Left colon (tissue), 2 donors: ENCODE results near the gene DYSF. TPM values are rescaled to one million over a fixed set of nuclear protein-coding genes. Genes with fewer than 3 reads are reported as not detected.

Experiments used
- ATAC-seq: fragments of 200-7000 bp; cut with Tn5 transposase; one replicate; pipeline ENCODE4 v1.9.1; 2020; ENCODE audit warnings: mild to moderate bottlenecking, moderate library complexity
- DNase-seq, 2 donors: peaks; one replicate each; pipeline ENCODE4 v3.0.0-alpha.2; 2020
- intact Hi-C, 2 donors: fragments of 100-400 bp; cut with DNase I in 1 of 2; cut with micrococcal nuclease in 1 of 2; formaldehyde crosslinking; loops; one replicate each; pipeline versions ENCODE4 v1.11.2 to v1.14.0; 2022; cut with DNase I, micrococcal nuclease
- total RNA-seq, 2 donors: library from RNA; stranded (reverse); fragmentation: NEBNext Ultra II Directional; extraction: Animal tissue kit (Norgen Biotek cat#: 25700); gene quantifications; one replicate each; pipeline ENCODE4 v1.2.1, GENCODE V29; 2021
- donor health status: DM: no; HTN: no; CAD: no.
- donor health status: DM: yes; HTN: yes; CAD: no.

DYSF gene
- total RNA-seq, 2 donors from 2014 or later = 2.4 to 5.0 TPM

DNA sequence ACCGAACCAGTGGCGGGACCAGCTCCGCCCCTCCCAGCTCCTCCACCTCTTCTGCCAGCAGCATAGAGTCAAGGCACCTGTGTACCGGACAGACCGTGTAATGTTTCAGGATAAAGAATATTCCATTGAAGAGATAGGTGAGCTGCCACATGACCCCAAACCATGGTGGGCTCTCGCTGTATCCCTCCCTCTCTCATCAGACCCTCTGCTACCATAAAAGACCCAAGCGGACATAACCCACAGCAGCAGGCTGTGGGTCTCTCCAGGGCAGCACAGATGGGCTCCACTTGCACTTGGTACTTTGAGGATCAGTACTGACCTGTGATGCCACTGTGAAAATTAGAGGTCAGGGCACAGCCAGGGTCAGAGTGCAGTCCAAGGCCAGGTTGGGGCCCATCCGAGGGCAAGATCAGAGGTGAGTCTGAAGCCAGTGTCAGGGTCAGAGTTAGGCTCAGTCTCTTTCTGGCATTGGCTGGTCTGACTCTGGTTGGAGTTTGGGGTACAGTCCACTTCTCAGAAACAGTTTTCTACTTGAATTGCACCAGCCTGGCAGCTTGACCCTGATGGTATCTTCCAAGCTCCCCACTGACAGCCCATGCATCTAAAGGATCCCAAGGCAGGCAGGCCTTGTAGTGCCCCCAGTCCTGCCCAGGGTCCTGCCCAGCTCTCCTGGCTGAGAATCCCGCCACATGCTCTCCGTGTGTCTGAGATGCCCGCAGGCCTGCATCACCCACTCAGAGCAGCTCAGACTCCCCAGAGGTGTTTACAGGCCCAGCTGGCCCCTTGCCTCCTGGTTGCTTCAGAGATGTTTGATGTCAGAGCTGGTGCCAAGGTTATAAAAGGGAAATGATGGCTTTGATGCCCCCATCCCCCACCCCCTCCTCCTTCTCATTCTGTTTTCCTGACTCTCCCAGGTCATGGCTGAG, 212.1 kb downstream of the DYSF start:
- DNase-seq = peak in 1 of 2 donors; percentile 60
- peak; percentile 16 for ATAC-seq
- intact Hi-C loops = no loop called here

DNA sequence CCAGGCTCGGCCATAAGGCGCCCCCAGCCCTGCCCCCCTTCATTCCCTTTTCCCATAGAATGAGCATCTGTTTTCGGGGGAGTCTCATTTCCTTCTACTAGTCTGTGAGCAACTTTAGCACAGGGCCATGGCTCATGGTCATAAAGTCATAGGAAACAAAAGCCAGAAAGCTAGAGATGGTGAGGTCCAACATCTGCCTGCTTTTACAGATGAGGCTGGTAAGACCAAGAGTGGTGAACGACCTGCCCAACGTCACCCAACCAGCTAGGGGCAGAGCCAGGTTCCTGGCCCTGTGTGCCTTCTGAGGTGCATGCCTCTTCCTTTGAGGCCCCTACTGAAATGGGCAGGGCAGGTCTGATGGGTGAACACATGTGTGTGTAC, 212.7 kb downstream of the DYSF start:
- DNase-seq = no peak
- ATAC-seq = no peak
- intact Hi-C loops = no loop called here

DNA sequence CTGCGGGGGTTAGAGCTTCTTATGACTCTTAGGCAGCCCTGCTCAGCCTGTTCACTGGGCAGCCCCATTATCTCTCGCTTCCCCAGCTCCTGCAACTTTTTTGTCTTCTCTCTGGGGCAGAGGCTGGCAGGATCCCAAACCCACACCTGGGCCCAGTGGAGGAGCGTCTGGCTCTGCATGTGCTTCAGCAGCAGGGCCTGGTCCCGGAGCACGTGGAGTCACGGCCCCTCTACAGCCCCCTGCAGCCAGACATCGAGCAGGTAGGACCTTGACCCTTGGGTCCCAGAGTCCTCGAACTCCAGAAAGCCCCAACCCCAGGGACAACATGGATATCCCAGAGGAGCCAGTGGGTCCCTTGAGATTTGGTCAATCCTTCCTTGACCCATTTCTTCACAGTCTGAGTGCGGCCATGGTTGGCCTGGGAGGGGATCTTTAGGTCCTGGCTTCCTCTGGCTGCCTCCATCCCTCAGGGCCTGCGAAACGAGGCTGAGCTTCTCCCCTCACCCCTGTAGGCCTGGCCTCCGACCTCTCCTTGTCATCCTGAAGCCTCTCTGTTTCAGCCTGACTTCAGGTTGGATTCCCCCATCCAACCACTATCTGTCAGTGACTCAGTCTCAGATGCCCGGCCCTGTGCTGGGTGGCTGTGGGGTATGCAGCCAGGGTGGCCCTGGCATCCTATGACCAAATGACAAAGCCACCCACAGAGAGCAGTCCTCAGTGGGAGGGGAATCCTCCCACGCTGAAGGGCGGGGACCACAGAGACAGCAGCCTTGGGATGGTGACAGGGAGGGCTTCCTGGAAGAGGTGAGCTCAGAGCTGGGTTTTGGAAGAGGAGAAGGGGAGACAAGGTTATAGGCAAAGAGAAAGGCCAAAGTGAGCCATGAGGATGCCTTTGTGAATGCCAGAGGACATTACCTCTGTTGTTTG, 214.2 kb downstream of the DYSF start:
- DNase-seq (no peak), ATAC-seq (no peak)
- intact Hi-C loops = no loop called here

DNA sequence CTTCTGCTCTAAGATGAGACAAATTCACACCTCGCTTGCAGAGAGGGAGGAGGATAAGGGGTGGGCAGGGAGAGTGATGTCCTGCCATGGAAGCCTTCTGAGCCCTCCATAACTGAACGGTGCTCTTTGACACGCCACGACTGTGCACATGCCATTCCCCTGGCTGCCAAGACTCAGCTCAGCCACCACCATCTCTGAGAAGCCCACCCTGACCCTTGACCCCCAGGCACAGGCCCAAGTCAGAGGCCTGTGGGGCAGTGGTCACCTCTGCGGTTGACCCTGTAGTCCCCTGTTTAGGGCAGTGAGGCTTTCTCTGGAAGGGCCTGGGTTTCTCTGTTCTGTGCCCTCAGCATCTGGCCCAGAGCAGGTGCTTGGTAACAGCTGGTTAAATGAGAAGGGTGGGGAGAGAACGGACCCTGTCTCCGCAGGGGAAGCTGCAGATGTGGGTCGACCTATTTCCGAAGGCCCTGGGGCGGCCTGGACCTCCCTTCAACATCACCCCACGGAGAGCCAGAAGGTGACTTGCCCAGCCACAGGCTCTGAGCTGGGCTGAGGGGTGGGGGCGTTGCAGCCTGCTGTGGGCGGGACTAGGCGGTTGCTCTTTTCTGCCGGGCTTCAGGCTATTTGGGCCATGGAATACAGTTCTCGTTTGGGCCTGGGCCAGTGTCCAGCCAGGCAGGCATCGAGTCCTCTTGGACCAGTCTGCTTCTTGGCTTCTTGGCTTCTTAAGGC, 215.1 kb downstream of the DYSF start:
- DNase-seq (no peak), ATAC-seq (no peak)
- intact Hi-C loops = no loop called here

DNA sequence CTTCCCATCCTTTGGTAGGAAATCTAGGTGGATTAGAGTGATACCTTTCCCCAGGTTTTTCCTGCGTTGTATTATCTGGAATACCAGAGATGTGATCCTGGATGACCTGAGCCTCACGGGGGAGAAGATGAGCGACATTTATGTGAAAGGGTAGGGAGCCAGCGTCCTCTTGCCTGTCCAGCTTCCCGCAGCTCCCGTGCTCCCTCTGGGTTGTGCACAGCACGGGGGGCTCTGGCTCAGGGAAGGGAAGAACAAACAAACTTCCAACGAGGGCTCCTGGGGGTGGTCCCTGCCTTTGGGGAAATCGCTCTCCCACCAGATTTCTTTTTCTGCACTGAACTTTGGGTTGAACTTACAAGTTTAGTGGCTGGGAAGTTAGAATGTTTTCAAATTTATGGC, 215.7 kb downstream of the DYSF start:
- DNase-seq (no peak), ATAC-seq (no peak)
- intact Hi-C loops = no loop called here

DNA sequence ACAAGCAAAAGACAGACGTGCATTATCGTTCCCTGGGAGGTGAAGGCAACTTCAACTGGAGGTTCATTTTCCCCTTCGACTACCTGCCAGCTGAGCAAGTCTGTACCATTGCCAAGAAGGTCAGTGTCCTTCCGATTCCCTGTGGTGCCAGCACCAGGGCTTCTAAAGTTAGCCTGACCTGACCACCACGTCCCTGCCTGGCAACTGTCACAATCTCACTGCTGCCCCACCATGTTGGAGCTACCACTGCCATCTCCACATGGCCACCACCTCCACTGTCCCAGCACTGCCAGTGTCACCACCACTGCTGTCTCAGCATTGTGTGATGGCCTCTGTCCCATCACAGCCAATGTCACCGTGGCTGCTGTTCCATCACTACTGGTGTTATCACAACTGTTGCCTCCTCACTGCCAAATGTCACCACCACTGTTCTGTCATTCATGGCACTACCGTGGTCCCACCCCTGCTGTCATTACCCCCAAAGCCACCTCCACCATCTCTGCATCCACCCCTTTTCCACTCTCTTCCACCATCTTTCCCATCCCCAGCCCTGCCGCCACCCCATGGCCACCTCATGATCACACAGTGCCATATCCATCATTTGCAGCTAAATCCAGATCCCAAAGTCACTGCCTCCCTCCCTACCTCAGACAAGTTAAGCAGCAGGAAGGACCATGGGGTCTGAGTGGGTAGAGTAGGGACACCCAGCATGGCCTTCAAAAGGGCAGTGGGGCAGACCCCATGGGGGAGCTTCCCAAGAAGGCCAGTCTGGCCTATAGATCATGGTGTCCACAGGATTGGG, 216.5 kb downstream of the DYSF start:
- ATAC-seq (no peak), DNase-seq (no peak)
- intact Hi-C loops = no loop called here

DNA sequence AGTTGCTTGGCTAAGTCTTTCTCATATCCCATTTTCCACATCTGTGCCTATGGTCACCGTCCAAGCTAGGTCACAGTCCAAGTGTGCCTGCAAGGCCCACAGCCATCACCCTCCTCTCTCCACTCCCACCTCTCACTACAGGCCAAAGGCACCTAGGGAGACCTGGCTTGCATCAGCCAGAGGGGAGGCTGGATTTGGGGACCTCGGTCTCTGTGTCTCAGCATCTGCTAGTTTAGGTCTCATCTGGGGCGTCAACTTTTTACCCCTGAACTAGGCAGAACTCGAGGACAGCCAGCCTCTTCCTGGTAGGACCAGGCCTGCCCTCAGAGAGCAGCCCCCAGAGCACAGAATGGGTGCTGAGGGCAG, 217.1 kb downstream of the DYSF start:
- ATAC-seq = no peak
- intact Hi-C loops = no loop called here
- no peak for DNase-seq

DNA sequence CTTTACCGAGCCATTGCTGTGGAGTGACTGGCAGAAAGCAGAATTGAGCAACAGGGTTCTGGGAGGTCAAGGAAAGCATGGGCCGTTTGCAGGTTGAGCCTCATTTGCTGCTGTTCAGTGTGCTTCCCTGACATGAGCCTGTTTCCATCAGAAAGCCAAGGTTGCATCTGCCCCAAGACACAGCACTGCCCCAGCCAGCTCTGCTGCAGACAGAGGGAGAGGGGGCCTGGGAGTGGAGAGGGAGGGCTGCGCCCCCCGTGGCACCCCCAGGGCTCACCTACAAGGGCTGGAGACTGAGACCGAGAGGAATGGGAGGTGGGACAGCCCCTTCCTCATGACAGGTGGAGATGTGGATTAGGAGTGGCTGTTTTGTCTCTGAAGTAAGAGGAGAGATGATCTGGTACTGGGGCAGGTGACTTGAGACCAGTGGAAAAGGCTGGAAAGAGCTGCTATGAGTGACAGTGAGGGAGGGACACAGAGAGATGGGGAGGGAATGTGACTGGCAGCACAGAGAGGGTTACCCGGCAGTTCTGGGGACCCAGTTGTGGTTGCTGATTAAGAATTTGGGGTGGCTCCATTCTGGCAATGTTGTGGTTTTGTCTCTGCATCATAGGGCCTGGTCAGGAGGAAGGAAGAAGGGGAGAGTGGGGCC, 218.0 kb downstream of the DYSF start:
- DNase-seq (no peak), ATAC-seq (no peak)
- intact Hi-C loops = no loop called here

DNA sequence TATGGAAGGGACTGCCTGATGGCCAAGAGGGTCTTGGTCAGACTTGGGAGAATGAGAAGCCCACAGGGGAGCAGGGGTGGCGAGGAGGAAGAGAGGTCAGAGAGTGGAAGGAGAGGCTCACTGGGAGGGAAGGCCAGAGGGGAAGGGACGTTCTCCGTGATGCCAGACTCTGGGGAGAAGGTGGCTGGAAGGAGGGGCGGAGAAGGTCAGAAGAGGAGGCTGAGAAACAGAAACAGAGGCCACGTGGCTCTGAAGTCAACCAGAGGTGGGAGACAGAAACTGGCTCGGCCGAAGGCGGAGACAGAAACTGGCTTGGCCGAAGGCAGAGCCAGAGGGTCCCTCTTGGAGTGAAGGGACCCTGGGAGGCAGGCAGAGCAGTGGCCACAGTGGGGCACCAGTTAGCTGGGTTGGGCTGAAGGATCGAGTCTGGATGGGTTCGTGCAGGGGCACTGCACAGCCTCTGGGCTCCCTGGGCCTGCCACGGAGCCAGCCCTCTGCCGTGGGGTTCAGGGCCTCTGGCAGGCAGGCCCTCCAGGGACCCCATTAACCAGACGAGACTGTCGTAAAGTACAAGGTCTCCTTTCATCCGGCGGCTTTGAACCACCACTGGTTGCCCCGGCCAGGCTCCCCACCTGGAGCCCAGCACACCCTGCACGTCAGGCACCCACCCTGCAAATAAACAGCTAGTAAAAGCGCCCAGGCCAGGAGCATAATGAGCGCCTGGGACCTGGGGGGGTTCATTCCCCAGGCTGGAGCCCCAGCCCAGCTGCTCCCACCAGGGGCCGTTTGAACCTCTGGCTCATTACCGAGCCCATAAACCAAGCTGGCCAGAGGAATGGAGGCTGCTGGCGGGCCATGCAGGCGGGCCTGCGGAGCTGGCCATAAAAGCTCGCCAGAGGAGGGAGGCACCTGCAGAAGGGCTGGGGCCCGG, 218.8 kb downstream of the DYSF start:
- intact Hi-C loops = no loop called here
- ATAC-seq (peak; percentile 67), DNase-seq (peak in 1 of 2 donors; percentile 24)

DNA sequence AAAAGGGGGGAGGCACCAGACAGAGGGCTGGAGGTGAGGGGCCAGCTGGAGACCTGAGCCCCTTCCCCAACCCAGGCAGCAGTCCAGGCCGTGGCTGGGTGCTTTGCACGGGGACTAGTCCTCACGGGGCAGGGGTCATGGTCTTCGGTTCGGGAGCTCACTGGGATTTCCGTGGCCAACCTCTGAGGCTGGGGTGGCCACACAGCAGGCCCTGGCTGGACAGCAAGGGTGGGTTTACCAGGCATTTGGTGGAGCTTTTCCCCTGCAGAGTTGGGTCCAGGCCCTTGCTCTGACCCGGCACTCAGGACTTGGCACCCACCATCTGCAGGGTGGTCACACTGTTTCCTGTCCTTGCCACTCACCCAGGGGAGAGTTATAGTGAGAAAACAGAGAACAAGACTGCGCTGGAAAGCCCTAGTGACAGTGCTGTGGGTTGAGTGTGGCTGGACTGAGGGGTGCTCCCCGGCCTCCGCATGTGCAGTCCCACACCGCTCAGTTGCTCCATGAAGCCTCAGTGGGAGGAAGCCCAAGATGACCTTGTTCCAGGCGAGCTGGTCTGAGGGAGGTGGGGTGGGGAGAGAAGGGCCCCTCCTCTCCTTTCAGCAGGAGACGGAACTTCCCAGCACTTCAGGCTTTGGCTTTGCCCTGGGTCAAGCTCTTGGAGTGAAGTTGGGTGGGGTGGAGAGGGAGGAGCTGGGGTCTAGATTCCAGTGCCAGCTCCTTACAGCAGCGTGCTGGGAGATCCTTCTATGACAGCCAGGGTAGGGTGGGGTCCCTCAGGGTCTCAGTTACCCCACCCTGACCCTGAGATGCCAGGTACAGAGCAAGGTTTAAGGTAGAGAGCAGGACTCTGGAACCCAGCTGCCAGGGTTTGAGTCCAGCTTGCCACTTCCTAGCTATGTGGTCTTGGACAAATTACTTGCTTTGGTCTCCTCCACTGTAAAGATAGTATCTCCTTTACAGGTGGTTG, 219.8 kb downstream of the DYSF start:
- DNase-seq (no peak), ATAC-seq (no peak)
- intact Hi-C loops = no loop called here

DNA sequence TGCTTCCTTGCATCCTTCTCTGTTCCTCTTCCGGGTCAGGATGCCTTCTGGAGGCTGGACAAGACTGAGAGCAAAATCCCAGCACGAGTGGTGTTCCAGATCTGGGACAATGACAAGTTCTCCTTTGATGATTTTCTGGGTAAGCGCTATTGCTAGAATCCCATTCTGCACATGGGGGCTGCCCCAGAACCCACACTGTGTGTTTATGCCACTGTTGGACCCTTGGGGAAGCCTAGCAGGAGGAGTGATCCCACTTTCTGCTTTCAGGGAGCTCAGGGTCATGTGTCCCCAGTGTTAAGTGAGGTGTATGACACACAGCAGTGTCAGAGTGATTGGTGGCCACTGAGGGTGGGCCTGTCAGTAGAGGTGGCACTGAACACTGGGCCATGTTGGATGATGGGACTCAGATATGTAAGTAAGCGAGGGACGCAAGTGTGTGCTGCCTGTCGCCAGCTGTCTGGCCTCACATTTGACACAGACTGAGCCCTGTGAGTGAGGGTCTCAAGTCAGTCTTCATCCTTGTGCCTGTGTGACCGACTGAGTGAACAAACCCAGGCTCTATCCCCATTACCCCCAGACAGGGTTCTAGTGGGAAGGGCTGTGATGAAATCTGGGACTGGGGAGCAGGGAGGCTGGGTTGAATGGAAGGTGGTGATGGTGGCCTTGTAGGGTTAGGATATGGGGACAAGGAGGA, 220.9 kb downstream of the DYSF start:
- intact Hi-C loops = no loop called here
- DNase-seq (no peak), ATAC-seq (no peak)

DNA sequence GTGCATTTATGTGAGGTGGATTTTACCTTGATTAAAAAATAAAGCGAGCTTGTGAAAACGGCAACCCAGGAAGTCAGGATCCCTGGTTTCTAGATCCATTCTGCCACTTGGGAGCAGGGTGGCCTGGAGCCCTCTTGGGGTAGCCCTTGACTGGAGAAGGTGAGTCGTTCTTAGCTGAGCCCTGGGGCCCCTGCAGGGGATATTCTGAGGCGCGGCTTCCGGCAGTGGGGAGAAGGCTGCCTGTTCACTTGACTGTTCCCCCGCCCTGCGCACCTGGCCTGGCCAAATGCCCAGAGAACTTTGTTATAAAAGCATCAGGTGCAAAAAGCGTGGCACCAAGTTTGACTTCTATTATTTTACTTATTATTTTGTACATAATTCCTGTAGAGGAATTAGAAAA, 221.9 kb downstream of the DYSF start:
- peak; percentile 94 for ATAC-seq
- DNase-seq = peak; percentile 82 to 83
- intact Hi-C loops = no loop called here

DNA sequence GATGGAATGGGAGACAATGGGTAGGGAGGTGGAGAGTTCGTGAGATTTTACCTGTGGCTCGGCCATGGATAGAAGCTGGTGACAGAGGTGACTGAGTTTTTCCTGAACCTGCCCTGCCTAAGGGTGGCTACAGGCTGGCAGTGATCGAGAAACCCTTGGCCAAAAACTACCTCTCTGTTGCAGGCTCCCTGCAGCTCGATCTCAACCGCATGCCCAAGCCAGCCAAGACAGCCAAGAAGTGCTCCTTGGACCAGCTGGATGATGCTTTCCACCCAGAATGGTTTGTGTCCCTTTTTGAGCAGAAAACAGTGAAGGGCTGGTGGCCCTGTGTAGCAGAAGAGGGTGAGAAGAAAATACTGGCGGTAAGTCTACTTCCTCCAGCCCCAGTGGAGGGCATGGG, 225.5 kb downstream of the DYSF start:
- ATAC-seq (no peak), DNase-seq (no peak)
- intact Hi-C loops = no loop called here

DNA sequence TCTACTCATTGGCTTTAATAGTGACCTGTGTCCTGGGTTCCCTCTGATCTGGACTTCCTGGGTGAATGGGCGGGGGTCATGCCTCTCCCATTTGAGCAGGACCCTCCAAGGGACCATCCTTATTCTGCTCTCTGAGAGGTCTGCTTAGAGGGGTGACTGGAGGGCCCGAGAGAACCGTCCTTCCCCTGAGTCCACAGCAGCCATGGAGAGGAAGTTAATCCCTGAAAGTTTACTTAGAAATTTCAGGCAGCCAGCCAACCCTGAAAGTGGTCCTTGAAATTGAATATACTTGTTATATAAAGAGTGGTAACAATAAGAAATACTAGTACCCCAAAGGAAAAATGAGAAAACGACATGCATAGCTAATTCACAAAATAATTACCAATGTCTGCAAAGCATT, 226.1 kb downstream of the DYSF start:
- intact Hi-C loops = no loop called here
- DNase-seq = no peak

DNA sequence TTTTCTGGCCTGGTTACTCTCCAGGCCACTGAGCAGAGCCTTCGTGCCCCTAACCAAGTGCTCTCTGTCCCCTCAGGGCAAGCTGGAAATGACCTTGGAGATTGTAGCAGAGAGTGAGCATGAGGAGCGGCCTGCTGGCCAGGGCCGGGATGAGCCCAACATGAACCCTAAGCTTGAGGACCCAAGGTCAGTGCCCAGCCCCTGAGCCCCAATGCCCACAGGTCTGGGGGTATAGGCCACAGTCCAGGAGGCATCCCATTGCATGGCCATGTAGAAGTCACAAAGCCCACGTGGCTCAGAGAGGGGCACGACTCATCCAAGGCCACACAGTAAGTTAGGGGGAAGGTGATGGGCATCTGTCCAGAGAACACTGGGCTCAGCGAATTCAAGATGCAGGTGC, 227.6 kb downstream of the DYSF start:
- DNase-seq (peak in 1 of 2 donors; percentile 12), ATAC-seq (no peak)
- intact Hi-C loops = no loop called here

More for the DNA sequence above, 226.1 kb downstream of the DYSF start:
- ATAC-seq = no peak
